HG02571 (cell line): ENCODE measurements around the gene ZNF75A.

Source experiments
- ATAC-seq: cut with Tn5 transposase; IDR thresholded peaks from one replicate; pipeline ENCODE4 v1.9.1; 2021; ENCODE audit warnings: mild to moderate bottlenecking, moderate library complexity; ENCODE audit not compliant: unreplicated experiment

ZNF75A gene

DNA sequence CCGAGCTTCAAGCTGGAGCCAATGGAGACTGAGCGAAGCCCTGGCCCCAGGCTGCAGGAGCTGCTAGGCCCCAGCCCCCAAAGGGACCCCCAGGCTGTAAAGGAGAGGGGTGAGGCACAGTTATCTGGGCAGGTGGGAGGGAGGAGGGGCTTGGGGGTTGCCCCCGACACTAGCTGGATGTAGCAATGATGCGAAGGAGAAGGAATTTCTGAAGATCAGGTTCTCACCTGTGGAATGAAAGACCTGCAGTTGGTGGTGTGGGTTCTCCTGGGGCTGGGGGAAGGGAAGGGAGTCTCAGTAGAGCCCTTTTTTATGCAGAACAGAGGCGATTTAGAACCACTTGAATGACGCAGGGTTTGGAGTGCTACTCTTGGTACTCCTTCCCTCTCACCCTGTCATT, 20.2 kb upstream of the ZNF75A start:
- no peak for ATAC-seq

DNA sequence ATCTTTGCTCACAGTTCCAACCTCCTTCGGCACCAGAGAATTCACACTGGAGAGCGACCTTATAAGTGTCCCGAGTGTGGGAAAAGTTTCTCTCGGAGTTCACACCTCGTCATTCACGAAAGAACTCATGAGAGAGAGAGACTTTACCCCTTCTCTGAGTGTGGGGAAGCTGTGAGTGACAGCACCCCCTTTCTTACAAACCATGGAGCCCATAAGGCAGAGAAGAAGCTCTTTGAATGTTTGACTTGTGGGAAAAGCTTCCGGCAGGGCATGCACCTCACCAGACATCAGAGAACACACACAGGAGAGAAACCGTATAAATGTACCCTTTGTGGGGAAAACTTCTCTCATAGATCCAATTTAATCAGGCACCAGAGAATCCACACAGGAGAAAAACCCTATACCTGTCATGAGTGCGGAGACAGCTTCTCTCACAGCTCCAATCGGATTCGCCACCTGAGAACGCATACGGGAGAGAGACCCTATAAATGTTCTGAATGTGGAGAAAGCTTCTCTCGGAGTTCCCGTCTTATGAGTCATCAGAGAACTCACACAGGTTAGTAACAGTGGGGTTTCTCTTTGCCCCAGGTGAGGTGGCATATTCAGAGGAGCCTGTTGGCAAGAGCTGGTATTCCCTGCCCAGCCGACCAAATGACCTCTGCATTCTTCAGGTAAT, 15.2 kb upstream of the ZNF75A start:
- no peak for ATAC-seq

DNA sequence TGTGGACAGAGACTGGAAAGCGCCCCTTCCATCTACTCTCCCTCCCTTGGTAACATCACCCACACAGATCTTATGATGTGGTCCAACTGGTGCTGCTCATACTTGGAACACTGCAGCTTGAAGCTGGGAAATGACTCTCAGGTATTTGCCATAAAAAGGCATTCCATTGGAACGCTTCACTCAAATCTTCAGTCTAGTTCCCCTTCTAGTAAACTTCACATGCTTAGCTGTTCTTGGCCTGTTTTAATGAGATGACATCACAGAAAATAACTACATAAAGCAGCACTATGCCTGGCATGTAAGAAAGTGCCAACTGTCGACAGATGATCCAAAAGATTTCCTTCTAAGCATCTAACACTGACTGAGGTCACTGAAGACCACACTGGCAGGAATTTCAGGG, 12.7 kb upstream of the ZNF75A start:
- no peak for ATAC-seq

DNA sequence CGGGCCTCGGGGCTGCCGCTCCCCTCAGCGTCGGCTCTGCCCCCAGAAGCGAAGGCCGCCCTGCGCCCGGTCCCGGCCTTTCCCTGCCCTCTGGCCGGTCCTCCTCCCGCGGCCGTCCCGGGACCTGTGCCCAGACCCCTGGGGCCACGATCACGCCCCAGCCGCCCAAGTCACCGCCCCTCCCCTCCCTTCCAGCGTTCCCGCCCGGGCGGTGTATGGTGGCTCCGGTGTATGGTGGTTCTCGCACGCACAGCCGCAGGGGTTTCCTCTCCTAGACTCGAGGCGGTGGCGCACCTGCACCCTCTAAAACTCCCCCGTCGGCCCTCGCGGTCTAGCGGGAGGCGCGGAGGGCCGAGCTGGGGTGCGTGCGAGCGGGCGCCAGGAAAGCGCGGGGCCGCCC, 10.1 kb upstream of the ZNF75A start:
- ATAC-seq: no peak

DNA sequence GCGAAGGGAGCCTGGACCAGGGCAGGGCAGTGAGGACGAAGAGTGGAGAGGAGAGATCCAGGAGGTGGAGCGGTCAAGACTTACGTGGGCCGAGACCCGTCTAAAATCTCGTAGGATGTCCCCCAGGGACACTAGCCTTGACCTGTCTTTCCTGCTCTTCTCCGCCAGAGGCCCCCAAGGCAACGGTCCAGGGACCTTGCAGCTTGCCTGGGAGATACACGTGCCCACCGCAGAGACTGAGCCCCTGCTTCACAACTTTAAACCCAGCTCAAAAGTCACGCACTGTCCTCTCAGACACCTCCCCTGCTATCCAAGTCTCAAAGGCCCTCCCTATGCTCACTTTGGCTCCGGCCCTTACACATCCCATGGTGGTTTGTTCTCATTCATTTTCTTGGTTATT, 9.5 kb upstream of the ZNF75A start:
- no peak for ATAC-seq

DNA sequence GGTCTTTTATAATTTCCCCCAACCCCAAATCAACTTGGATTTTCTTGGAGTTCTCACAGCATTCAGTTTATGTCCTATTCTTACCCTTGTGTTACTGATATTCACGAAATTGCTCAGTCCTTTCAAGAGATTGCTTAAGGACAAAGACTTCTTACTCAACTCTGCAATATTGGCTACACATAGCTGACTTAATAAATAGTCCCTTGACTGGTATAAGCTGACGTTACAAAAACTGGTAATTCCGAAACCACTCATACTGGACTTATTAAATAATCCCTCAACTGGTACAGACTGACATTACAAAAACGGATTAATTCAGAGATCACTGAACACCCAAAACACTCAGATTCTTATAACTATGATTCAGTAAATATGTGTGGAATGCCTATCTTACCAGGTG, 927 bp upstream of the ZNF75A start:
- no peak for ATAC-seq

DNA sequence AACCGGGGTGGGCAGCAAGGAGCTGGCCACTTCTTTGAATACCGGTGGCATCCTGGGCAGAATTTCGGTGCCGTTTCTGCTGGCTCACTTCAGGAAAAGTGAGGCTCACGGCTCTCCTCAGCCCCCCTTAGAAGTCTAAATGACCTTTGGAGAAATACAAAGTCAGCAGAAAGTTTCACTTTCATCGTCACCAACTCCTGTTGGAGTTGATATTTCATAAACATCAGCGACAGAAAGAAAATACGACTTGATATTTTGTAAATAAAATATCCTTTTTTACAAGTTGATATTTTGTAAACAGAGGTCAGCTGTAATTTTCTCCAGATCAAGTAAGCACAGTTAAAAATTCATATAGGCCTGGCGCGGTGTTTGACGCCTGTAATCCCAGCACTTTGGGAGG, 781 bp downstream of the ZNF75A start:
- ATAC-seq: no peak

DNA sequence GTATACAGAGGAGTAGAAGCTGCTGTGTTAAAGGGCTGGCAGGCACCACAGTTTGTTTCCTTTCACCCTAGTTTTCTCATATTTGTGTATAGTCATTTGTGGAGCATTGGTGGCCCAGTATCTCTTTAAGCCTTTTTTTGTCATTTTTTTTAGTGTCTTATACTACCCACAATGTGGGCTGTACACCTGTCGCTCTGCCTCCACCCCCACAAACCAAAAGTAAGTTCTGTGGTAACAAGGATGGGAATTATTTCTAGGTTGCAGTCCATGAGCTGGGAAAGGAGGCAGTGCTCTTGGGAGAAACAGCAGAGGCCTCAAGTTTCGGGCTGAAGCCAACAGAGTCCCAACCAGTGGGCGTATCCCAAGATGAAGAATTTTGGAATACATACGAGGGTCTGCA, 6.2 kb downstream of the ZNF75A start:
- no peak for ATAC-seq

DNA sequence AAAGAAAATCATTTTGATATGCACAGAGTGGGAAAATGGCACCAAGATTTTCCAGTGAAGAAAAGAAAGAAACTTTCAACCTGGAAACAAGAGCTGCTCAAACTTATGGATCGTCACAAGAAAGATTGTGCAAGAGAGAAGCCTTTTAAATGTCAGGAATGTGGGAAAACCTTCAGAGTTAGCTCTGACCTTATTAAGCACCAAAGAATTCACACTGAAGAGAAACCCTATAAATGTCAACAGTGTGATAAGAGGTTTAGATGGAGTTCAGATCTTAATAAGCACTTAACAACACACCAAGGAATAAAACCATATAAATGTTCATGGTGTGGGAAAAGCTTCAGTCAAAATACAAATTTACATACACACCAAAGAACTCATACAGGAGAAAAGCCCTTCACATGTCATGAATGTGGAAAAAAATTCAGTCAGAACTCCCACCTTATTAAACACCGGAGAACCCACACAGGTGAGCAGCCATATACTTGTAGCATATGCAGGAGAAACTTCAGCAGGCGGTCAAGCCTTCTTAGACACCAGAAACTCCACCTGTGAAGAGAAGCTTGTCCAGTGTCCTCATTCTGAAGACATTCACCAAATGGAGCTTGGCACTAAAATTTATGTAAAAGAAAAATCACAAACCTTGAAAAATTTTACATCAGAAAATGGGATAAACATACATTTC, 12.2 kb downstream of the ZNF75A start:
- ATAC-seq: no peak

DNA sequence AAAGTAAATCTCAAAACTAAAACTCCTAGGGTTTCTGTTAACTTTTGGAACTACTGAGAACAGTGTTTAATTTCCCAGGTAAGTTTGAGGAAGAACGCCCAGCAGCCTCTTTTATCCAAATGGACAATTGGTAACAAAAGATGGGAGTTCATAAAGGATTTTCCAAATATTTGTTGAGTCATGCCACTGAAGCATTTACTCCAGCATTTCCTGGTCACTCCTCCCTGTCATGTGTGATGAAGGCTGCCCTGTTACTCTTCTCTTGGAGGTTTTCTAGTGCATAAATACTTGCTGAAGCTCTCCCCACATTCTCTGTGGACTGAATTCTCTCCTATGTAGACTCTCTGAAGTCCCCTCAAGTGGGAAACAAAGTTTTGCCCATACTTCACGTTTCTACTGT, 16.5 kb downstream of the ZNF75A start:
- ATAC-seq: no peak

DNA sequence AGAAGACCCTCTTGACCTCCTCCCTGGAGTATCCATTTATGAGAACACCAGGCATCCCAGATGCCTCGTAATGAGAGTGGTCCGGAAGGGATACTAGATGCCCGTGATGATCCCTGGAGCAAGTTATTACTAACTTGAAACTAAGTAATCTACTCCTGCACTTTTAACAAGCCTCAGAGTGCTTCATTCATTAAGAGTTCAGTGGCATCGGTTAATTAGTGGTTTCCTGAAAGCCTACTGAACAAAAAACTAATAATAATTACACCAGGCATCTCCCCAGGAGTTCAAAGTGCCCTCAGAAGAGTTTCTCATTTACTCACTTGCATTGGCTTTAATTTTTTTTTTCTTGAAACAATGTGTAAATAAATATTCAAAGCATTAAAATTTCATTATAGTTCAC, 22.2 kb downstream of the ZNF75A start:
- ATAC-seq: no peak

DNA sequence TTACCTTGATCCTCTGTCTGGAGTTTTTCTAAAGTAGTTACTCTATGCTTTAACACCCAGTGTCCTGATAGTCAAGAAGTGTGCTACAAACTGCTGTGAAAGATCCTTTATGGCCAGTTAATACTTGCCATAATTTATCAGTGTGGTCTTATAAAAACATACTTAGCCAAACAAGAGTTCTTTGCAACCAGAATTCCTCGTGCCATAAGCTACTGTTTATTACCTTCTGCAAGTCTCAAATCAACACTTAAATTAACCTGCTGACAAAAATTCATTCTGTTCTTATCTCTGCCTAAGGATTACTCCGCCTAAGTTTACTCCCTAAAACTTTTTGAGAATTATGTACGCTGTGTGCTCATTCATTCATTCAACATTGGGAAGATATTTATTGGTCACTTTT, 22.8 kb downstream of the ZNF75A start:
- ATAC-seq: no peak

DNA sequence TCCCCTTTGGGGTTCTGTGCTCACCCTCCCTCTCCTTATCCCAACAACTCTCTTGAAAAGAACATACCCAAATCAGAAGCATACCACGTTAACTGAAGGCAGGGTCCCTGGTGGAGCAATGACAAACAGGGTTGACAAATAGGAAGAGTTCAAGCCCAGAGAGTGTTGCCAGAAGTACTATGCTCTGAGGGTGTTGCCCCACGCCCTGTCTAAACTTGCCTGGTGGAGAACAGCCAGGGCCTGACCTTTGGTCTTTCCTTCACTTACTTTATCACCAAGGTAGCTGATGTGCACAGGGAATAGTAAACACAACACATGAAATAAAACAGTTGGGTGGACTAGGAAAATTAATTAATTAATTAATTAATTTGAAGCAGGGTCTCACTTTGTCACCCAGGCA, 23.3 kb downstream of the ZNF75A start:
- ATAC-seq: no peak

DNA sequence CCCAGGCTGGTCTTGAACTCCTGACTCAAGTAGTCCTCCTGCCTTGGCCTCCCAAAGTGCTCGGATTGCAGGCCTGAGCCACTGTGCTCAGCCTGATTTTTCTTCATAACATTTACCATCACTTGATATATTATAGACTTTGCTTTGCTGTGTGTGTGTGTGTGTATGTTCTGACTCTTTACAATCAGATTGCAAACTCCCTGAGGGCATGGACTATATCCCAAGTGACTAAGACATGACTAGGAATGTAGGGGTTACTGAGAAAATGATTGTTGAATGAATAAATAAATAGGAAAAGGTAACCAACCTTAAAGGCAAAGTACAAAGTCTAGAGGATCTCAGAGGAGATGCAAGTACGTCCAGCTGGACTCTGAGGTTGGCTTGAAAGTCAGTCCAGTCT, 40.7 kb downstream of the ZNF75A start:
- no peak for ATAC-seq

DNA sequence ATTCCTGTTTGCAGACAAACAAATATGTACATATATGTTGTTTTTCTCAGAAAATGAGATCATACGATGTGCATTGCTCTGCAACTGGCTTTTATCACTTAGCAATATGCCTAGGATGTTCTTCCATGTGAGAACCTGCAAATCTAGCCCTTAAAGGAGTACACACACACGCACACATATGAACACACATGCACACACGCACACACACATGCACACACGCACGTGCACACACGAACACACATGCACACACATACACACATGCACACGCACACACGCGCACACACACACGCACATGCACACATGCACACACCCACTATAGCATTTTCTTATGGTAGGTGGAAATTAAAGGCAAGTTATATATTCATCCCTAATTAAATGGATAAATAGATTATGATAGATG, 42.3 kb downstream of the ZNF75A start:
- no peak for ATAC-seq

DNA sequence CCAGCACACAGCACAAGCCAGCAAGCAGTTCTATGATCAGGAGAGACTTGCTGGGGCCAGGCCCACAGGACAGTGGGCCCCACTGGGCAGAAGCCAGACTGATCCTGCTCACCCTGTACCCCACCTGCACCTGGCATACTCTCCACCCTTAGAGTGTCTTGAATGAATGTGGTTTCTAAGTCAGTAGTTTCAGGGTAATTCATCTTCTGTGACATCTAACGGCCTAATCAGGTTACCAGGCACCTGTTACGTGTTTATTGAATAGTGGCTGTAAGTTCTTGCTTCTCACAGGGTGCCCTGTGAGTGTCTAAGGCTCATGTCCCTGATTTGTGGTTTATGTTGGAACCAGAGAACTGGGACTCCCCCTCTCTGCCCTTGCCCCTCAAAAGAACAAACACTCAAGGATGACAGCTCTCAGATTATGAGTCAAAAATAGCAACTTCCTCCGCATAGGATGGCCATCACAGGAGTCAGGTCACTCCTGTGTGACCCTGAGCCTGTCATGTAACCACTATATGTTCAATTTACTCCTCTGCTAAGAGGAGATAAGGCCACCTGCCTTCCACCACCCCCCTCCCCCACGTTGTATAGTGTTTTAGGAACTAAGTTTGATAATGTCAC, 43.4 kb downstream of the ZNF75A start:
- ATAC-seq: no peak

DNA sequence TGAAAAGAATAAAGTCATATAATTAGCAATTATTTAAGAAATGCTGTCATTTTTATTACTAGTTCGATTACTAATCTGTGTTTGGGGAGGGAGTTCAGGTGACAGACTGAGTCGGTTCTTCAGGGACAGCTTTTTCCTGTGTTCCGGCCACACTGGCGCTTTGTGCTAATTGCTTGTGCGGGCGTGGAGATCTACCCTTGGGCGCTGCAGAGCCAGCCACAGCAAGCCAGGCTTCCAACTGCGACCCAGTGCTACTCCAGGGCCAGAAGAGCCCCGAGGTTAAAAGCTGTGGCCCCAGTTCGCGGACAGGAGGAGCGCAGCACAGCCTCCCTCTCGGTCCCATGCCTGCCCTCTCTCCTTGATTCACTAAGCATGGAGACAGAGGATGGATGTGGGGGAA, 43.9 kb downstream of the ZNF75A start:
- no peak for ATAC-seq

DNA sequence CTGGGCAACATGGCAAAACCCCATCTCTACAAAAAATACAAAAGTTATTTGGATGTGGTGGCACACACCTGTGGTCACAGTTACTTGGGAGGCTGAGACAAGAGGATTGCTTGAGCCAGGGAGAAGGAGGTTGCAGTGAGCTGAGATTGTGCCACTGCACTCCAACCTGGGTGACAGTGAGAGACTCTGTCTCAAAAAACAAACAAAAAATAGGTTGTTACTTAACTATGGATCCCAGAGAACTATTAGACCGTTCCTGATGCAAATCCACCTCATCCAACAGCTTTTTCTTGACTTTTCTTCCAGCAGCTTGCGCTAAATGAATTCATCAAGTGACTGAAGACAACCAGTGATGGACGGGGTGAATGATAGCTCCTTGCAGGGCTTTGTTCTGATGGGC, 50.3 kb downstream of the ZNF75A start, which contains the start of gene OR2C1:
TSS of gene OR2C1 (plus strand) at position 301 of the 400 bp plus-strand sequence. CDS start at position 353, 52 bp downstream.
- ATAC-seq: no peak

DNA sequence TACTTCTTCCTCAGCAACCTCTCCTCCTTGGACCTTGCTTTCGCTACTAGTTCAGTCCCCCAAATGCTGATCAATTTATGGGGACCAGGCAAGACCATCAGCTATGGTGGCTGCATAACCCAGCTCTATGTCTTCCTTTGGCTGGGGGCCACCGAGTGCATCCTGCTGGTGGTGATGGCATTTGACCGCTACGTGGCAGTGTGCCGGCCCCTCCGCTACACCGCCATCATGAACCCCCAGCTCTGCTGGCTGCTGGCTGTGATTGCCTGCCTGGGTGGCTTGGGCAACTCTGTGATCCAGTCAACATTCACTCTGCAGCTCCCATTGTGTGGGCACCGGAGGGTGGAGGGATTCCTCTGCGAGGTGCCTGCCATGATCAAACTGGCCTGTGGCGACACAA, 50.8 kb downstream of the ZNF75A start:
- ATAC-seq: no peak

DNA sequence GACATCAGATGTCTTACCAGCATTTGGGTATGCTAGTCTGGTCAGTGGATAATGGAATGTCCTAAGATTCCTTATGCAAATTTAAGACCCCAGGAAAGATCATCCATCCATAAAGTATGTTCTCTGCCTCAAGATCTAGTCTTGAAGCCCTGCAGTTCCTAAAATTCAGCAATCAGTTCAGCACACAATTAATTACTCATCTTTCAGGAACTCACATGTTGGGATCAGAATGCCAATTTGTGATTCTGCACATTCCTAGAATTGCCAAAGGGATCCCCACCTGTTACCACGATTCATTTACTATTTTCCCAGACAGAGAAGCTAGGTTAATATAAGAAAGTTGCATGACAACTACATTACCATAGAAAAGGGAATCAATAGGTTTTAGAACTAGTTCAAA, 53.6 kb downstream of the ZNF75A start:
- no peak for ATAC-seq

DNA sequence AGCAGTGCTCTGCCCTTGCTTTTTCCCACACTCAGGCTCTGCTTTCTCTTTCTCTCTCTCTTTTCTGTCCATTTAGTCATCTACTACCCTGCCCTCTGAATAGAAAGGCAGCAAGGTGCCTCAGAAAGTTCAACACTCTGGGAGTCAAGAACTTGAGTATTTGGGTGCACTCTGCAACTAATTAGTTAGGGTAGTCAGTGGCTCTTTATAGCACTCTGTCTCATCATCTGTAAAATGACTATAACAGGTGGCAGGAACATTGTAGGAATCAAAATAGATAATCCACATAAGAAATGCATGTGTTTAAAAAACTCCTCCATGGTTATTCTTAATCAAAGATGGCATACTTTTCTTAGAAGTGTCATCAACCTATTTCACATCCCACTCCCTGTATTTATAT, 57.6 kb downstream of the ZNF75A start:
- no peak for ATAC-seq

DNA sequence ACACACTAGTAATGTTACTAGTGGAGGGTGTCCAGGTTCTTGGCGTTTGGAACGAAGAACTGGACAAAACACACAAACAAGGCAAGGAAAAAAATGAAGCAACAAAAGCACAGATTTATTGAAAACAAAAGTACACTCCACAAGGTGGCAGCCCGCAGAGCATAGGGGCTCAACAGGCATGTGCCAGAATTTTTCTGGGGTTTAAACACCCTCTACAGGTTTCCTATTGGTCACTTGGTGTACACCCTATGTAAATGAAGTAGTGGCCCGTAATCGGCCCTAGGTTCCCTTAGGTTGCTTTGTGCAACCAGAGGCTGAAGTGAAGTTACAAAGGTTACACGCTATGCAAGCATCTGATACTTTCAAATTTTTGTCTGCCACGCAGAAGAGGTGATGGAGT, 58.5 kb downstream of the ZNF75A start:
- no peak for ATAC-seq
